ENCODE results near the gene POLR2F. TPM values are rescaled to one million over a fixed set of nuclear protein-coding genes. Genes with fewer than 3 reads are reported as not detected.

The POLR2F gene
- total RNA-seq, 1 donor from 2014 or later, result 75.5 TPM

- Histone ChIP-seq H3K27ac (peak overlapping the region; percentile 70), H3K4me1 (peaks cover 24% of the 10 kb centered on the region), H4K20me1 (ENCODE audit: low read depth) (no peaks in the 10 kb centered on the region), H3K4me3 (no peak overlapping the region), H3K27me3 (no peaks in the 10 kb centered on the region), H2AFZ (replicated peaks) (no peak overlapping the region), H3K36me3 (no peaks in the 10 kb centered on the region), H3K4me2 (peak overlapping the region; percentile 50), H3K9me3 (ENCODE audit: low read depth) (no peaks in the 10 kb centered on the region), H3F3A (ENCODE audit: low read depth) (peaks cover 25% of the 10 kb centered on the region), H3K9ac (no peak overlapping the region), H3K79me2 (ENCODE audit: low read depth) (no peaks in the 10 kb centered on the region)
- Mint-ChIP-seq H3K36me3 (no peaks in the 10 kb centered on the region), H3K27me3 (ENCODE audit: insufficient read depth, low read depth) (peaks cover 4% of the 10 kb centered on the region), H3K27ac (no peak overlapping the region), H3K9me3 (peaks cover 2% of the 10 kb centered on the region), H3K4me3 (no peak overlapping the region), H3K4me1 (peaks cover 22% of the 10 kb centered on the region)
- no peak for DNase-seq (ENCODE audit: low spot score)
- TF ChIP-seq CTCF (IDR thresholded peaks at IDR 0.05) (no peak), EZH2phosphoT487 (IDR thresholded peaks at IDR 0.05) (no peak), EZH2 (IDR thresholded peaks at IDR 0.05) (no peak)
Observed at GRCh38 chr22:38017272-38017920, 63.9 kb downstream of the POLR2F start.

GRCh38 chr22:38017939-38018885 is 64.7 kb downstream of the POLR2F start:
- no peak for DNase-seq (ENCODE audit: low spot score)

More at GRCh38 chr22:38017939-38018885, 64.7 kb downstream of the POLR2F start:
- Mint-ChIP-seq H3K36me3 (no peaks in the 10 kb centered on the region), H3K4me1 (peaks cover 22% of the 10 kb centered on the region), H3K27ac (peak overlapping the region; percentile 70), H3K9me3 (peaks cover 2% of the 10 kb centered on the region), H3K27me3 (ENCODE audit: insufficient read depth, low read depth) (peaks cover 4% of the 10 kb centered on the region), H3K4me3 (no peak overlapping the region)
- H3K4me3 ChIP-seq, result no peak overlapping the region
- no peaks in the 10 kb centered on the region for H3K79me2 ChIP-seq (ENCODE audit: low read depth)
- H3K4me2 ChIP-seq, result no peak overlapping the region
- no peaks in the 10 kb centered on the region for H3K36me3 ChIP-seq
- no peaks in the 10 kb centered on the region for H4K20me1 ChIP-seq (ENCODE audit: low read depth)
- no peak overlapping the region for H2AFZ ChIP-seq (replicated peaks)
- H3K27me3 ChIP-seq, result no peaks in the 10 kb centered on the region
- TF ChIP-seq EZH2 (IDR thresholded peaks at IDR 0.05) (no peak), EZH2phosphoT487 (IDR thresholded peaks at IDR 0.05) (no peak), CTCF (IDR thresholded peaks at IDR 0.05) (no peak)
- H3K9me3 ChIP-seq (ENCODE audit: low read depth), result no peaks in the 10 kb centered on the region
- no peak overlapping the region for H3K9ac ChIP-seq
- H3K27ac ChIP-seq, result no peak overlapping the region
- peaks cover 25% of the 10 kb centered on the region for H3F3A ChIP-seq (ENCODE audit: low read depth)
- peaks cover 24% of the 10 kb centered on the region for H3K4me1 ChIP-seq

Small RNA genes within 50 kb of the gene (microRNA-seq; reads per million reads assigned to microRNA genes)
- gene MIR4534, result not detected
- gene MIR6820, result 1.6 reads per million

Other genes with a start within 250 kb of the POLR2F start
- gene GCAT, start 145.8 kb upstream of the POLR2F start, total RNA-seq (ENCODE audit: low replicate concordance), result 21.2 and 25.1 TPM in 2 replicates
- gene GALR3, start 130.3 kb upstream of the POLR2F start, total RNA-seq (ENCODE audit: low replicate concordance), result 0.37 TPM in 1 of 2 replicates, not detected in the other
- gene ANKRD54, start 109.4 kb upstream of the POLR2F start, total RNA-seq (ENCODE audit: low replicate concordance), result 18.4 and 21.2 TPM in 2 replicates
- gene EIF3L, start 104.3 kb upstream of the POLR2F start, total RNA-seq (ENCODE audit: low replicate concordance), result 904 and 971 TPM in 2 replicates
- gene MICALL1, start 47.4 kb upstream of the POLR2F start, total RNA-seq (ENCODE audit: low replicate concordance), result 5.0 and 14.3 TPM in 2 replicates
- gene C22orf23, start 98 bp upstream of the POLR2F start, total RNA-seq (ENCODE audit: low replicate concordance), result 0.26 and 0.46 TPM in 2 replicates
- 0.99 and 4.5 TPM in 2 replicates for gene SOX10, start 30.9 kb downstream of the POLR2F start, total RNA-seq (ENCODE audit: low replicate concordance)
- gene PICK1, start 103.7 kb downstream of the POLR2F start, total RNA-seq (ENCODE audit: low replicate concordance), result 10.7 and 31.8 TPM in 2 replicates
- 1.0 and 3.1 TPM in 2 replicates for gene SLC16A8, start 130.5 kb downstream of the POLR2F start, total RNA-seq (ENCODE audit: low replicate concordance)
- 0.86 and 2.6 TPM in 2 replicates for gene BAIAP2L2, start 157.0 kb downstream of the POLR2F start, total RNA-seq (ENCODE audit: low replicate concordance)
- 20.1 and 29.4 TPM in 2 replicates for gene PLA2G6, start 228.1 kb downstream of the POLR2F start, total RNA-seq (ENCODE audit: low replicate concordance)
- 0.90 and 4.2 TPM in 2 replicates for gene MAFF, start 248.3 kb downstream of the POLR2F start, total RNA-seq (ENCODE audit: low replicate concordance)

Data from neural progenitor cell (in vitro differentiated cells).